HEK293 (cell line): Measurements from ENCODE around the gene DOK1.

Experiments used
- CTCF ChIA-PET: fragments of 350-600 bp; formaldehyde crosslinking; extraction: SDS; loops from one replicate; lab custom pipeline; 2021; ENCODE audit warnings: antibody characterized with exemption; lab: Yijun Ruan, JAX
- POLR2A ChIA-PET: fragments of 300-600 bp; formaldehyde crosslinking; extraction: SDS; loops from one replicate; lab custom pipeline; 2020; ENCODE audit warnings: antibody characterized with exemption, inconsistent platforms; lab: Yijun Ruan, JAX
- H3K27ac ChIP-seq: fragments of 200-500 bp; sonication (Bioruptor generic); 2 replicates; pipeline ENCODE4 v1.5.1; 2014; ENCODE audit warnings: low read depth, low read length, control low read depth, inconsistent platforms; ENCODE audit errors: extremely low read depth
- H3K36me3 ChIP-seq, 2 experiments: fragments of 200-500 bp in 1 of 2; sonication (Bioruptor generic) in 1 of 2; 1 replicate in 1 of 2; 2 replicates in 1 of 2; pipeline ENCODE4 v1.5.1; 2014 to 2017; ENCODE audit warnings: inconsistent platforms in 2 of 2, low read length in 2 of 2; ENCODE audit not compliant: control insufficient read depth in 2 of 2, insufficient read depth in 1 of 2
- H3K4me1 ChIP-seq: fragments of 200-500 bp; sonication (Bioruptor generic); 2 replicates; pipeline ENCODE4 v1.5.1; 2014; ENCODE audit warnings: mild to moderate bottlenecking, low read length, inconsistent platforms; ENCODE audit not compliant: control insufficient read depth, insufficient read depth
- H3K4me3 ChIP-seq: 2 replicates; pipeline ENCODE4 v1.5.1; 2011; ENCODE audit warnings: low read depth, mild to moderate bottlenecking, control low read depth, low read length, moderate library complexity
- H3K9me3 ChIP-seq: fragments of 200-500 bp; sonication (Bioruptor generic); 2 replicates; pipeline ENCODE4 v1.5.1; 2014; ENCODE audit warnings: low read depth, low read length, inconsistent platforms; ENCODE audit not compliant: control insufficient read depth, insufficient read depth
- BCL11B ChIP-seq: fragments of 450-650 bp; formaldehyde crosslinking; IDR thresholded peaks from 2 replicates; pipeline ENCODE4 v1.5.1; 2016; ENCODE audit warnings: low read depth, missing biosample characterization, missing genetic modification characterization
- KLF10 ChIP-seq: fragments of 450-650 bp; IDR thresholded peaks from 2 replicates; pipeline ENCODE4 v1.5.1; 2018; ENCODE audit warnings: missing biosample characterization, mild to moderate bottlenecking, missing genetic modification characterization
- KLF9 ChIP-seq: fragments of 450-650 bp; formaldehyde crosslinking; IDR thresholded peaks from 2 replicates; pipeline ENCODE4 v1.5.1; 2016; ENCODE audit warnings: missing biosample characterization, missing genetic modification characterization, low read depth
- PBX3 ChIP-seq: sonication (generic); formaldehyde crosslinking; IDR thresholded peaks from 2 replicates; pipeline ENCODE4 v1.8.1; 2022; ENCODE audit warnings: mild to moderate bottlenecking, moderate library complexity, missing genetic modification reagents
- SP2 ChIP-seq: fragments of 450-650 bp; formaldehyde crosslinking; IDR thresholded peaks from 2 replicates; pipeline ENCODE4 v1.5.1; 2016; ENCODE audit warnings: missing biosample characterization, missing genetic modification characterization
- ZNF423 ChIP-seq: fragments of 450-650 bp; formaldehyde crosslinking; IDR thresholded peaks from 2 replicates; pipeline ENCODE4 v1.5.1; 2016; ENCODE audit warnings: missing biosample characterization, missing genetic modification characterization
- ZNF624 ChIP-seq: fragments of 450-650 bp; formaldehyde crosslinking; IDR thresholded peaks from 2 replicates; pipeline ENCODE4 v1.5.1; 2017; ENCODE audit warnings: missing biosample characterization, missing genetic modification characterization
- TF ChIP-seq, protein P1 (sequence below): fragments of 450-650 bp; formaldehyde crosslinking; IDR thresholded peaks from 2 replicates; pipeline ENCODE4 v1.5.1; 2016; ENCODE audit warnings: missing biosample characterization, missing genetic modification characterization
- TF ChIP-seq, protein P2 (sequence below): fragments of 450-650 bp; formaldehyde crosslinking; IDR thresholded peaks from 2 replicates; pipeline ENCODE4 v1.5.1; 2017; ENCODE audit warnings: missing biosample characterization, missing genetic modification characterization
- TF ChIP-seq, protein P3 (sequence below): fragments of 450-650 bp; formaldehyde crosslinking; optimal IDR thresholded peaks from 2 replicates; pipeline ENCODE3; 2016; ENCODE audit warnings: missing biosample characterization, mild to moderate bottlenecking, missing genetic modification characterization
- TF ChIP-seq, protein P4 (sequence below): fragments of 450-650 bp; formaldehyde crosslinking; IDR thresholded peaks from 2 replicates; pipeline ENCODE4 v1.5.1; 2016; ENCODE audit warnings: missing biosample characterization, missing genetic modification characterization

The DOK1 gene

DNA sequence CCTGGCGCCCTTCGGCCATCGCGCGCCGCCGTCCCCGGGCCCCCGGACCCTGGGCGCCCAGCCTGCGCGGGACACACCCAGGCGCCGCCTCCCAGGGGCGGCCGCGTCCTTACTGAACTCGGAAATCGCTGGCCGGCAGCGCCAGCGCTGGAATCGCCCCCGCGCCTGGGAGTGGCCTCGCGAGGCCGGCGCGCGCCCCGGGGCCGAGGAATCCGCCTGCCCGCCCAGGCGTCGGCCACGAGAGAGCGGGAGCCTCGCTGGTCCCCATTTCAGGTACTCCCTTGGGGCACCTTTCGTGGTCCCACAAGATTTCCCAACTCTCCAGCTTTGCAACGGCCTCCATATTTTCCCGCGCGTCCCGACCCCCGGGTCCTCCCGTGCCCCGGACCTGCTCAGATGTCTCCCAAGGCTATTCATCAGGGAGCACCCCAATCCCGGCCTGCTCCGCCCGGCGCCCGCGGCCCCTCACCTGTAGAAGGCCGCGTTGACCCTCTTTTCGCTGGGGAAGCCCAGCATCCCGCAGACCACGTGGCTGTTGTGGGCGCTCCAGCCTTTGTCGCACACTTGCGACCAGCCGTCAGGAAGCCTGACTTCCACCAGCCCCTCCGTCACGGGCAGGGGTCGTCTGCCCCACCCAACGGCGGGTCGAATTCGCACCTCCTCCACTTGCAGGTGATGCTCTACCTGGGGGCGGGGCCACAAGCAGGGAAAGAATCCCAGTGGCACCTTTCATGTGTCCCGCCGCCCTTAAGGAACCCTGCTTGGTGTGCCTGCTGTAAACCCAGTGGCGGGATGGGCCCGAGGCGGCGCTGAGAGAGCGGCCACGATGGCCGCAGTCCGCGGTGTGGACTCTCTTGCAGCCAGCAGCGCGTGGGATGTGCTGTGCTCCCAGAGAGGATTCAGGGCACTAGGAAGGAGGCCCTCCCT is 5.4 kb upstream of the DOK1 start (continued):
- TF ChIP-seq SP2 (tag by site-specific recombination) (peak; percentile 43), KLF10 (tag by site-specific recombination) (peak; percentile 86), PBX3 (0 out of 2 replicates have a peak, but pooled peaks have one; percentile 25), ZNF423 (tag by site-specific recombination) (no peak)
- TF ChIP-seq, protein P1, sequence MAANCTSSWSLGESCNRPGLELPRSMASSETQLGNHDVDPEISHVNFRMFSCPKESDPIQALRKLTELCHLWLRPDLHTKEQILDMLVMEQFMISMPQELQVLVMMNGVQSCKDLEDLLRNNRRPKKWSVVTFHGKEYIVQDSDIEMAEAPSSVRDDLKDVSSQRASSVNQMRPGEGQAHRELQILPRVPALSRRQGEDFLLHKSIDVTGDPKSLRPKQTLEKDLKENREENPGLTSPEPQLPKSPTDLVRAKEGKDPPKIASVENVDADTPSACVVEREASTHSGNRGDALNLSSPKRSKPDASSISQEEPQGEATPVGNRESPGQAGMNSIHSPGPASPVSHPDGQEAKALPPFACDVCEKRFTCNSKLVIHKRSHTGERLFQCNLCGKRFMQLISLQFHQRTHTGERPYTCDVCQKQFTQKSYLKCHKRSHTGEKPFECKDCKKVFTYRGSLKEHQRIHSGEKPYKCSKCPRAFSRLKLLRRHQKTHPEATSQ: no peak
- TF ChIP-seq, protein P2, sequence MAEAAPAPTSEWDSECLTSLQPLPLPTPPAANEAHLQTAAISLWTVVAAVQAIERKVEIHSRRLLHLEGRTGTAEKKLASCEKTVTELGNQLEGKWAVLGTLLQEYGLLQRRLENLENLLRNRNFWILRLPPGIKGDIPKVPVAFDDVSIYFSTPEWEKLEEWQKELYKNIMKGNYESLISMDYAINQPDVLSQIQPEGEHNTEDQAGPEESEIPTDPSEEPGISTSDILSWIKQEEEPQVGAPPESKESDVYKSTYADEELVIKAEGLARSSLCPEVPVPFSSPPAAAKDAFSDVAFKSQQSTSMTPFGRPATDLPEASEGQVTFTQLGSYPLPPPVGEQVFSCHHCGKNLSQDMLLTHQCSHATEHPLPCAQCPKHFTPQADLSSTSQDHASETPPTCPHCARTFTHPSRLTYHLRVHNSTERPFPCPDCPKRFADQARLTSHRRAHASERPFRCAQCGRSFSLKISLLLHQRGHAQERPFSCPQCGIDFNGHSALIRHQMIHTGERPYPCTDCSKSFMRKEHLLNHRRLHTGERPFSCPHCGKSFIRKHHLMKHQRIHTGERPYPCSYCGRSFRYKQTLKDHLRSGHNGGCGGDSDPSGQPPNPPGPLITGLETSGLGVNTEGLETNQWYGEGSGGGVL (tag by site-specific recombination): no peak
- TF ChIP-seq, protein P3, sequence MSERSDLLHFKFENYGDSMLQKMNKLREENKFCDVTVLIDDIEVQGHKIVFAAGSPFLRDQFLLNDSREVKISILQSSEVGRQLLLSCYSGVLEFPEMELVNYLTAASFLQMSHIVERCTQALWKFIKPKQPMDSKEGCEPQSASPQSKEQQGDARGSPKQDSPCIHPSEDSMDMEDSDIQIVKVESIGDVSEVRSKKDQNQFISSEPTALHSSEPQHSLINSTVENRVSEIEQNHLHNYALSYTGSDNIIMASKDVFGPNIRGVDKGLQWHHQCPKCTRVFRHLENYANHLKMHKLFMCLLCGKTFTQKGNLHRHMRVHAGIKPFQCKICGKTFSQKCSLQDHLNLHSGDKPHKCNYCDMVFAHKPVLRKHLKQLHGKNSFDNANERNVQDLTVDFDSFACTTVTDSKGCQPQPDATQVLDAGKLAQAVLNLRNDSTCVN (tag by site-specific recombination): peak; percentile 79
- TF ChIP-seq, protein P4, sequence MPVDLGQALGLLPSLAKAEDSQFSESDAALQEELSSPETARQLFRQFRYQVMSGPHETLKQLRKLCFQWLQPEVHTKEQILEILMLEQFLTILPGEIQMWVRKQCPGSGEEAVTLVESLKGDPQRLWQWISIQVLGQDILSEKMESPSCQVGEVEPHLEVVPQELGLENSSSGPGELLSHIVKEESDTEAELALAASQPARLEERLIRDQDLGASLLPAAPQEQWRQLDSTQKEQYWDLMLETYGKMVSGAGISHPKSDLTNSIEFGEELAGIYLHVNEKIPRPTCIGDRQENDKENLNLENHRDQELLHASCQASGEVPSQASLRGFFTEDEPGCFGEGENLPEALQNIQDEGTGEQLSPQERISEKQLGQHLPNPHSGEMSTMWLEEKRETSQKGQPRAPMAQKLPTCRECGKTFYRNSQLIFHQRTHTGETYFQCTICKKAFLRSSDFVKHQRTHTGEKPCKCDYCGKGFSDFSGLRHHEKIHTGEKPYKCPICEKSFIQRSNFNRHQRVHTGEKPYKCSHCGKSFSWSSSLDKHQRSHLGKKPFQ: no peak

- peaks cover 0 to 4% of the 10 kb centered on the region in 2 experiments; a peak in 1 of 3 replicates for H3K36me3 ChIP-seq
- H3K27ac ChIP-seq: no peak overlapping the region
- ChIA-PET POLR2A (no interaction called here), CTCF (no interaction called here)
- H3K4me1 ChIP-seq: no peaks in the 10 kb centered on the region; the same call in 1 of the 2 replicates
- H3K4me3 ChIP-seq: no peak overlapping the region
- TF ChIP-seq, protein P3 (tag by site-specific recombination): no peak
- TF ChIP-seq BCL11B (tag by site-specific recombination): no peak
- TF ChIP-seq, protein P2 (tag by site-specific recombination): peak; percentile 39; the same call in 1 of the 2 replicates
- no peak for TF ChIP-seq KLF9
- no peak for TF ChIP-seq ZNF624 (tag by site-specific recombination)
- H3K9me3 ChIP-seq: no peaks in the 10 kb centered on the region
Measured at GRCh38 chr2:74550231-74550630, 4.3 kb upstream of the DOK1 start.
